ENCODE measurements around the gene UBL7. TPM values are rescaled to one million over a fixed set of nuclear protein-coding genes. Genes with fewer than 3 reads are reported as not detected.

The UBL7 gene
- total RNA-seq, 1 donor from 2014 or later = 44.6 TPM

DNA sequence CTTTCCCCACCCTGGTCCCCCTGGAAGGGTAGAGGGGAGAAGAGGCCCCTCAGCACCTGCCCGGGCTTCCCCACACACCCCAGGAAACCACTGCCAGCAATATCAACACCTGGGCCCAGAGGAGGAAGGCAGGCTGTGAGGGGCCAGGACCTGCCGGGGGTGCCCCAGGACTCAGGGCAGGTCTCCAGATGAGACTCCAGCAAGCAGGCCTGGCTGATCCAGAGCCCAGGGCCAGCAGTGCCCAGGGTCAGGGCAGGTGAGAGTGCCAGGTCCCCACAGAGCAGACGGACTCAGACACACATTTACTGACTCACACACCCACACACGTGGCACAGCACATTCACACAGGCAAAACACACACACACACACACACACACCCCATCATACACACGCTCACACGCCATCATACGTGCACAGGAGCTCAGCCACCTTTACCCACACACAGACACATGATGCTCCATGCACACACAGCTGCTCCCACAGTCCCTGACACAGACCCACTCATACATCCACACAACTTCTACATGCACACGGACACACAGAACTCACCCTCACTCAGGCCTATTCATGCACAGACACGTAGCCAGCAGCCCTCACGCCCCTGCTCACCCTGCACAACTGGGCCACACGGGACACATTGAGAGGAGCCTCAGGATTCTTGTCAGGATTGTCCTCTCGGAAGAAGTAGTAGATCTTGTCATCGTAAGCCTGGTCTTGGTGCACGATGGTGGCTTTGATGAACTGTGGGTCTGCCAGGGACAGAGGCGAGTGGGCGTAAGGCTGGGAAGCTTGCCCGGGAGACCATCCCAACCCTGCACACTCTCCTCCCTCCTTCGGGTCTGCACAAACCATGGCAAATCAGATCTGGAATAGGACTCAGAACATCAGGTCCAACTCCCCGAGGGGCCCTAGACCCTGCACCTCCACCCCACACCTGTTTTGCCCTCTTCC is 44.7 kb downstream of the UBL7 start:
- intact Hi-C loops (cut with DNase I) = no loop called here
- DNase-seq (no peak), ATAC-seq (ENCODE audit: poor library complexity) (no peak)

DNA sequence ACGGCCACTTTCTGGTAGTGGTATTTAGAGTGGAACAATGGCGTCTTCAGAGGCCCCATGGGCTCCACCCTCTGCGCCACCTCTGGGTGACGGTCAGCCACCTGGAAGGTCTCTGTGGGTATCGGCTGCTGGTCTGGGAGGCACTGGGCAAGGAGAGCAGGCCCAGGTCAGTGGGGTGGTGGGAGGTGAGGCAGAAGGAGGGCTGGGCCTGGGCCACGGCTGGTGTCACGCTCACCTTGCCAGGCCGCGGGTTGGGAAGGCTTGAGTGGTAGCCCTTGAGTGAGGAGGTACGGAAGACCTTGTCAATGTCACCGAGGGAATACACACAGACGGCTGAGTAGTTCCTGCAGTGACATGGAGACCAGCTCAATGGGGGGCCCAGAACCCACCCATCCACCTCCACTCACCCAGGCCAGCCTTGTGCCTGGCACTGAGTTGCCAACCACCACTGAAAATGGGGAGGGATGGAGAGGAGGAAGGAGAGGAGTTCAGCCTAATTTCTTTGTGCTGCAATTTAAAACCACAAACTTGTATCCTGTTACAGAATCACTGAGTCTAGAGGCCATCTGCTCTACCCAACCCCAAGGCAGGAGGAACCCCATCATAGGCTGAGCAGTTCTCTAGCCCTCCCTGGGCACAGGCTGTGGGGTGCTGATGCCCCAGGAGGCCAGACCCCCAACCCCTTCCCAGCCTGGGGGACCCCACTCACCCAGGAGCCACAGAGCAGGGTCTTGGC is 46.2 kb downstream of the UBL7 start:
- DNase-seq (no peak), ATAC-seq (ENCODE audit: poor library complexity) (no peak)
- intact Hi-C loops (cut with DNase I) = no loop called here

GRCh38 chr15:74414081-74414580 is 46.8 kb downstream of the UBL7 start:
- no peak for DNase-seq
- intact Hi-C loops (cut with DNase I) = no loop called here
- ATAC-seq (ENCODE audit: poor library complexity) = no peak

DNA sequence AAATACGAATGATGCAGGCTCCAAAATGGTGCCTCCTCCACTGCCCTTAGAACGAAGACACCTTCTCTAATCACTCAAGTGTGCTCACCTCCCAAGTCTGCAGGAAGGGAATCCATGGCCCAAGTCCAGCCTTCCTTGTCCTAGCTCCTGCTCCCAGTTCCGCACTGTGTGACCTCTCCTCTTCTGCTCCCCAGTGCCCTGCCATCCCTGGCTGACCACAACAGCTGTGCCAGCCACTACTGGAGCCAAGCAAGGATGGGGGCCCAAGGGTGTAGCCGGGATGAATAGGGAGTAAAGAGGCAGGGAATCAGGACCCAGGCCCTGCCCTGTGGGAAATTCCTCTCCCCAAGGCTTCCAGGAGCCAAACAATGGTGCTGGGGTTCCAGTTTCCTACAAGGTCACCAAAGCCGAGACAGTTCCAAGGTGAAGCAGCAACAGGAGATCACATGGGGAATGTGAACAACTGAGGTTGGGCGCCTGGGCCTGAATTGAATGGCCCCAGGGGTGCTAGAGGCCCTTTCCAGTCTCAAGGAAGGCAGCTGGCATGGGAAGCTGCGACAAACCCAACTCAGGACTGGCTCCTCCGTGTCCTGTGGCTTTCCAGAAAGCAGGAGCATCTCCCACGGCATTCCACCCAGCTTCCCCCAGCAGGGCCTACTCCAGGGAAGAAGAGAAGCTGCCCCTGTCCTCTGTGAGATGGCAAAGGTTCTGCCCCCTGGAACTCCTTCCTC is 47.4 kb downstream of the UBL7 start:
- ATAC-seq (ENCODE audit: poor library complexity) (no peak), DNase-seq (no peak)
- intact Hi-C loops (cut with DNase I) = no loop called here

DNA sequence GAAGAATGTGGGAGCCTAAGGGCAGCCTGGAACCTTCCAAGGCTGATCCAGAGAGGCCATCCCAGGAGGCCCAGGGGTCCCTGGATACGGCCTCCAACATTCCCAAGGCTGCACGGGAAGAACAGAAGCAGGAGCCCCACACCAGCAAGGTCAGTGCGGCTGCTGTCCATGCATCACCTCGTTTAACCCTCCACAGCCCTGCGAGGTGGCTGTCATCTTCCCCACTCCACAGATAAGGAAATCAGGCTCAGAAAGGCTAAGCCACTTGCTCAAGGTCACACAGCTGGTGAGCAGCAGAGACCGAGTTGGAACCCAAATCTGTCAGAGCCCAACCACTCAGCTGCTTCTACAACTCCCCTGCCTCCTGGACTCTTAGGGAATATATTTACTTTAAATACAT is 48.8 kb downstream of the UBL7 start:
- DNase-seq = no peak
- no peak for ATAC-seq (ENCODE audit: poor library complexity)
- intact Hi-C loops (cut with DNase I) = no loop called here

- intact Hi-C loops (cut with DNase I) = no loop called here
- ATAC-seq (ENCODE audit: poor library complexity) (no peak), DNase-seq (no peak)
Measured at GRCh38 chr15:74411686-74412085, 49.3 kb downstream of the UBL7 start.

GRCh38 chr15:74410502-74410901 is 50.5 kb downstream of the UBL7 start:
- DNase-seq = no peak
- intact Hi-C loops (cut with DNase I) = no loop called here
- no peak for ATAC-seq (ENCODE audit: poor library complexity)

DNA sequence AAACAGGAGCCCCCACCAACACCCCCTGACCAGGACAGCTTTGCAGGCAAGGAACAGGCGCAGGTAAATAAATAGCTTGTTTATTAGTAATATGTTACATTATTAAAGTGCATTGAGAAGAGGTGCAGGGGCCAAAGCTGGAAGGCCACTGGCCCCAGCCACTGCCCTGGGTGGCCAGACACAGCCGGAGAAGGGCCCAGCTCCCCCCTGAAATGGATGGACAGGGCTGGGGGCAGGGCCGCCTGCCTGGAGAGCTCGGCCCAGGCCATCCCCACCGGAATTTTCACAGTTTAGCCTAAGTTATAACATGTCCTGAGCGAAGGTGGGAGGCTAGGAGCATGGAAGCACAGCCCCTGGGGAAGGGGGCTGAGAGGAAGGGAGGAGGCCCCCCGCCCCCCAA is 51.7 kb downstream of the UBL7 start:
- DNase-seq (no peak), ATAC-seq (ENCODE audit: poor library complexity) (no peak)
- intact Hi-C loops (cut with DNase I) = no loop called here

DNA sequence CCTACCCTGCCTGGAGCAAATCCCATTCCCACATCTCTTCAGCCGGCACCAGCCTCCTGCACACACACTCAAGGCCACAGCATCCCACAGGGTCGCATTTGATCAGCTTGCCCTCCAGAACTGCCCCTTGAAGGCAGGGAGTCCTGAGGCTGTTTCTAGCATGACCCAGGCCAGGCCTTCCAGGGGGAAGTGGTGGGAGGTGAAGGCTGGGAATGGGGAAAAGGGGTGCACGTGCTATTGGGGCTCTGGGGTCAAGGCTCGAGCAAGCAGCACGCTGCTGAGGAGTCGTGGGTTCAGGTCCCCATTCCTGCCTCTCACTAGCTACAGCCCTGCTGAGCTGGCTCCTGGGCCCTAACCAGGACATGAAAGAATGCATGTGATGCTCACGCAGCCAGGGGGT is 52.1 kb downstream of the UBL7 start:
- ATAC-seq (ENCODE audit: poor library complexity) (no peak), DNase-seq (no peak)
- intact Hi-C loops (cut with DNase I) = no loop called here

DNA sequence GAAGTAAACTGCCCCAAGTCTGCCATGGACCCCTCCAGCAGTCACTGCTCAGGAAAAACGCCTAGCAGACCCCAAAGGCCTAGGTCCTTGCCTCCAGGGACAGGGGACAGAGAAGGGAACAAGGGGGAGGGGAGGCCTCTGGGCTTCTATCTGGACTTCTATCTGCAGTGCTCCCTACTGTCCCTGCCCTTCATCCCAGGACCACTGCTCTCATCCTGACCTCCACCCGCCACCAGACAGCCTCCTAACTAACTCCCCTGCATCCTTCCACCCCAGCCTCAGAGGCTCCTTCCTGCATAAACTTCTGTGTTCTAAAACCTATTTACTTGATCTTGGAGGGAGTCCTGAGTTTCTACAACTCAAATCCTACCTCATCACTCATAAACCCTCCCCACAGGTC is 52.6 kb downstream of the UBL7 start:
- ATAC-seq (ENCODE audit: poor library complexity) (no peak), DNase-seq (no peak)
- intact Hi-C loops (cut with DNase I) = no loop called here

GRCh38 chr15:74406992-74407705 is 53.8 kb downstream of the UBL7 start:
- ATAC-seq (ENCODE audit: poor library complexity) (no peak), DNase-seq (no peak)
- intact Hi-C loops (cut with DNase I) = no loop called here

- DNase-seq = no peak
- ATAC-seq (ENCODE audit: poor library complexity) = no peak
- intact Hi-C loops (cut with DNase I) = no loop called here
Measured at GRCh38 chr15:74406517-74406916, 54.4 kb downstream of the UBL7 start.

- DNase-seq = no peak
- intact Hi-C loops (cut with DNase I) = no loop called here
- no peak for ATAC-seq (ENCODE audit: poor library complexity)
Measured at GRCh38 chr15:74405823-74406222, 55.1 kb downstream of the UBL7 start.

DNA sequence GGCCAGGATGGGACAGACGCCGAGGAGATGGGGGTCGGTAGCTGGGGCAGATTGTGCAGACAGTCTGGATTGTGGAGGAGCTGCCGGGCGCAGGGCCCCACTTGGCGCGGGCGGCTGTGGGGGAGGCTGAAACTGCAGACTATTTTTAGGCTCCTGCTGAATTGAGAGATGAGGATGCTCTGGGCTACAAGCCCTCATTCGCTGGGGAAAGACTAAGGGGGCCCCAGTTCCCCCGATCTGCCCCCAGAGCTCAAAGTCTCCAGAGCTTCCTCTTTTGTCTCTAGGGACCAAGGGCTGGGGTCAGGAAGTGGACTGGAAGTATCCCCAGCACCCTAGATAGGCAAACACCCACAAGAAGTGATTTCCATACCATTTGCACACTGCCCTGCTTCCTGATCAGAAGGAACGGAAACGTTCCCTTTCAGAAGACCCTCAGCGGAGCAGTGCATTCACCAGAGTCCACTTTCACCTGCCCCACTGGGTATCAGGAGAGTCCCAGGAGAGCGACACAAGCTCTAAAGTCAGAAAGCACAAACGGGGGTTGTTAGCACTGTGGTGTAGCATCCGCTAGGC is 56.9 kb downstream of the UBL7 start:
- intact Hi-C loops (cut with DNase I) = no loop called here
- no peak for ATAC-seq (ENCODE audit: poor library complexity)
- no peak for DNase-seq

GRCh38 chr15:74403588-74403919 is 57.4 kb downstream of the UBL7 start:
- intact Hi-C loops (cut with DNase I) = no loop called here
- ATAC-seq (ENCODE audit: poor library complexity) (no peak), DNase-seq (no peak)

DNA sequence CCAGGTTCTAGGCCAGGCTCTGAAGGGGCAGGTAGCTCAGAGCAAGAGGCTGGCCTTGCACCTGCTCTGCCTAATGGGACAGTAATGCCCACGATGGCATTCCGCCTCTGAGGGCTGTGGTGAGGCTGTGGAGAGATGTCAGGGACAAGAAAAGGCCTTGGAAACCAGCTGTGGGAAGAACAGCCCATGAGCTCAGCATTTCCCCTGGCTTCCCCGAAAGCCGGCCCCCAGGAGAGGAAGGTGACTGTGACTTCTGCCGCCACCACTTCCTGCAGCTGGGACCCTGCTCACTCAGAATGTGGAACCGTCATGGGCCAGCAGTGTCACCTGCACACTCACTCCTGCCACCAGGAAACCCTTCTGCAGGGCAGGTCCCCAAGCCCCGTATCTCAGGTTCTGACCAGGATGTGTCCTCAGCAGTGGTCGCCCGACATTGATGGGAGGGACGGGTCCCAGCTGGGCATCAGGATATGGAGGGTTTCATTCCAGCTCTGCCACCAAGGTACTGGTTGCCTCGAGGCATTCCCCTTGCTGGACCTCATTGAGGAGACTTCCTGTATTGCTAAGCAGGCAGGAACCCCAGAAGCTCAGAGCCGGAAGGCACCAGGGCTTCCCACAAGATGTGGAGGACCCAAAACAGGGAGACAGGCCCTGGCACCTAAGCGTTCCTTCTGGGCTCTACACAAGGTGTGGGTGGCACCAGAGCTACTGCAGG is 57.9 kb downstream of the UBL7 start:
- ATAC-seq (ENCODE audit: poor library complexity) = peak; percentile 20
- DNase-seq = peak; percentile 61
- intact Hi-C loops (cut with DNase I) = no loop called here

- DNase-seq (no peak), ATAC-seq (ENCODE audit: poor library complexity) (no peak)
- intact Hi-C loops (cut with DNase I) = no loop called here
Measured at GRCh38 chr15:74402337-74402841, 58.6 kb downstream of the UBL7 start.
